GM10847 (cell line): ENCODE measurements around the gene FOLR2.

Experiments used
- POLR2A ChIP-seq: IDR thresholded peaks from 2 replicates; pipeline ENCODE4 v1.6.1; 2011; ENCODE audit not compliant: insufficient read length; ENCODE audit errors: extremely low read depth

FOLR2 gene

DNA sequence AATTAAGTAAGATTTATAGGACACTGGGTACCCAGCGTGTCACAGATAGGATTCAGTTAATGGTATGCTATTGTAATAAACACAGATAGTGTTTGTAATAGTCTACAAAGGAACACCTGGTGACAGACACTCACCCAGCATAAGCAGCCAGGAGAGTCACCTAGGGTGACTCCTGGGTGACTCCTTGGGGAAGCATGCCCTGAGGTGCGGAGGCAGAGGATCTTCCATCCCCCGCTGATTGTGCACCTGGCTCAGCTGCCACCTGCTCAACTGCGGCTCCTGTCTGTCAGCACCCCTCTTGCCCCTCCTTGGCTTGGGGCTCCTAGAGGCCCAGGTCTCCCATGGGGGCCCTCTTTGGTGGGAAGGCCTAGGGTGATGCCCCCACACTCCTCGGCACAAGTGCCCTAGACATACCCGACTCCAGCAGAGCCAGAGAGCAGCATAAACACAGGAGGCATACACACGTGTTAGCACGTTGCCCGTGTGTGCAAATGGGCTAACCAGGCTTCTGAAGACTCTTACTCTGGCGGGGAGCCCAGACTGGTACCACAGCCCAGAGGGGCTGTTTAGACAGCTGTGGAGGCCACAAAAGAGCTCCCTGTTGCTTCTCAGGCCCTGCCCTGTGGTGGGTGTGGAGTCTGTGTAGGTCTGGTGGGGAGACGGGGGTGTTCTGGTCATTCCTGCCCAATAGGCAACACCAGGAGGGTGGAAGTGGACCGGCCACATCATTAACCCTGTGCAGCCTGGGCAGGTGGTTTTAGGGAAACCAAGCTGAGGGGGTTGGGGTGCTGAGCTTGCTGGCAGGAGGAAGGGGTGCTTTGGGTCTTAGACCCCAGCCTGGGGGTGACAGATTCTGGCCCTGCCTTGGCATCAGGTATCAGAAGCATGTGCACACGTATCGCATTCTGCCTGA lies 11.0 kb downstream of the FOLR2 start:
- TF ChIP-seq POLR2A = no peak

DNA sequence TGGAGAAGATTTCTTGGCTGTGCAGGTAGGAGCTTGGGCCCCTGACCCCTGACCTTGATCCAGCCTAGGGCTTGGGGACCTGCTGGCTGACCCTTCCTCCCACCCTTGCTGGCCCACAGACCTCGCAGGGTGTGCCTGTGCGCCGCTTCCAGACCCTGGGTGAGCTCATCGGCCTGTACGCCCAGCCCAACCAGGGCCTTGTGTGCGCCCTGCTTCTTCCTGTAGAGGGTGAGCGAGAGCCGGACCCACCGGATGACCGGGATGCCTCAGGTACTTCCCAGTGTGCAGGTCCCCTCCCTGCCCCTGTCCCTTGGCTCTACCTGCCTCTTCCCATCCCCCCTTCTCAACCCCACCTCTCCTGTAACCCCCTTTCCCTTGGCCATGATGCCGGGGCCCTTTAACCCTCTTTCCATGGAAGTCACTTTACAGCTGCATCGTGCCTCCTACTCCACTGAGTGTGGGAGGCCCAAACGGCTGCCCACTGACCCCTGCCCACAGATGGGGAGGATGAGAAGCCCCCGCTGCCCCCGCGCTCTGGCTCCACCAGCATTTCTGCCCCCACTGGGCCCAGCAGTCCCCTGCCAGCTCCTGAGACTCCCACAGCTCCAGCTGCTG lies 11.7 kb downstream of the FOLR2 start:
- TF ChIP-seq POLR2A = no peak

DNA sequence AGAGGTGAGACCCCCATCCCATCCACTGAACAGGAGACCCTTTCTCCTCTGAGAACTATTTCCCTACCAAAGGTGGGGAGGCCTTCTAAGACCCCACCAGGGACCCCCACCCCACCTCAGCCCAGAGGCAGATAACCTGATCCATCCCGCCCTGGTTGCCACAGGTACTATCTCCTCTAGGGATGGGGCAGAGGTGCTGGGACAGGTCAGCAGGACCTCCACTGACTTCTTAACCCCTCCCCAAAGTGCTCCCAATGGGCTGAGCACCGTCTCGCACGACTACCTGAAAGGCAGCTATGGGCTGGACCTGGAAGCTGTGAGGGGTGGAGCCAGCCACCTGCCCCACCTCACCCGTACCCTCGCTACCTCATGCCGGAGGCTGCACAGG lies 12.2 kb downstream of the FOLR2 start:
- TF ChIP-seq POLR2A = no peak

GRCh38 chr11:72229336-72229924 lies 12.8 kb downstream of the FOLR2 start:
- no peak for TF ChIP-seq POLR2A

DNA sequence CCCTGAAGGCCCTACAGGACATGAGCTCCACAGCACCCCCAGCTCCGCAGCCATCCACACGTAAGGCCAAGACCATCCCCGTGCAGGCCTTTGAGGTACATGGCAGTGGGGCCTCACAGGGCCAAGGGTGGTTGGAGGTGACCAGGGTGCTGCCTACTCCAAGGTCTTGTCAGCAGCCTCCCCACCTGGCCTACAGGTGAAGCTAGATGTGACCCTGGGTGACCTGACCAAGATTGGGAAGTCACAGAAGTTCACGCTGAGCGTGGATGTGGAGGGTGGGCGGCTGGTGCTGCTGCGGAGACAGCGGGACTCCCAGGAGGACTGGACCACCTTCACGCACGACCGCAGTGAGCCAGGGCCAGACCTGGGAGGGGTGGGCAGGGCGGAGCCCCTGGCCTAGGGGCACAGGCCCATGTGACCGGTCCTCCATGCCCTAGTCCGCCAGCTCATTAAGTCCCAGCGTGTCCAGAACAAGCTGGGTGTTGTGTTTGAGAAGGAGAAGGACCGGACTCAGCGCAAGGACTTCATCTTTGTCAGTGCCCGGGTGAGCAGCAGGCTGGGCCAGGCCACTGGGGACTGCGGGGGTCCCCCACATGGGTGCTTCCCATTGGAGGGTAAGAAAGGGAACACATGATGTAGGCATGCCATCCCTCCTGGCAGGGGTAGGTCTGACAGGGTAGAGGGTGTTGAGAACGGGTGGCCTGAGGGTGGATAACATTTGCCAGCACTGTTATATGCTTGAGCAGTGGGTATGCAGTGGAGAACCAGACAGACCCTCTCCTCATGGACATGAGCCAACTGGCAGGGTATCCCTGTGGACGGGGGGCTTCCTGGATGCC lies 13.6 kb downstream of the FOLR2 start:
- TF ChIP-seq POLR2A = no peak

- TF ChIP-seq POLR2A = no peak
Observed at GRCh38 chr11:72230764-72231365, 14.3 kb downstream of the FOLR2 start.

DNA sequence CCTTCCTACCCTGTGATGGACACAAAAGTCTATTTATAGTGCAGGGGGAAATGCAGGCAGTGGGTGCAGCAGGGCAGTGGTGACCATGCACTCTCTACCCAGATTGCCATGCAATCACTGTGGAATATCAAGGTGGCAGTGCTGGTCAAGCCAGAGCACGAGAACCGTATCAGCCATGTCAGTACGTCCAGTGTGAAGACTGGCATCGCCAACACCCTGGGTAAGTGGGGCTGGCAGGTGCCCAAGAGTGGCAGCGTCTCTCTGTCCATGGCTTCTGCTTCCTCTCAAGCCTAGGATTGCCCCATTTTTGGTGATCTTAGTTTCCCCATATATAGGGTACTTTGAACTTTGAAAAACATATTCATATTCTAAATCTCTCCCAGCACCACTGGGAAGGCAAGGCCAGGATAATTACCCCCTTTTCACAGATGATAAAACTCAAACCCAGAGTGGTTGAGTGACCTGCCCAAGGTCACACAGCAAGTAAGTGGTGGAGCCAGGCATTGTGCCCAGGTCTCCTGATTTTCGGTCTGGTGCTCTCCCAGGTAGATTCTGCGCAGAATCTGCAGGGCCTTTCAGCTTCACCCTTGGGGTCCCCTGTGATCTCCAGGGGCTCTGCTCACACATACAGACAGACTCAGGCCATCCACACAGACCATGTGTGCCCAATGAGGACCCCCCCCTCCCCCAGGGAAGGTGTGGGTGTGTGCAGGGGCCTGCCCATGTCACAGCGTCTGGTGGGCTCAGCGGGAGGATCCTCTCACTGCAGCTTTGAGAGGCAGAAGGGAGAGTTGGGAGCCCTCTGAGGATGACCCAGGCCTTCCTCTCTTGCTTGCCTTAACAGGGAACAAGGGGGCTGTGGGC lies 15.0 kb downstream of the FOLR2 start:
- TF ChIP-seq POLR2A = no peak

GRCh38 chr11:72232260-72233055 lies 15.9 kb downstream of the FOLR2 start:
- TF ChIP-seq POLR2A = no peak

- no peak for TF ChIP-seq POLR2A
Observed at GRCh38 chr11:72233056-72233772, 16.6 kb downstream of the FOLR2 start.

- TF ChIP-seq POLR2A = no peak
Observed at GRCh38 chr11:72233773-72234513, 17.3 kb downstream of the FOLR2 start.

- TF ChIP-seq POLR2A = no peak
Observed at GRCh38 chr11:72234514-72234830, 17.9 kb downstream of the FOLR2 start.

DNA sequence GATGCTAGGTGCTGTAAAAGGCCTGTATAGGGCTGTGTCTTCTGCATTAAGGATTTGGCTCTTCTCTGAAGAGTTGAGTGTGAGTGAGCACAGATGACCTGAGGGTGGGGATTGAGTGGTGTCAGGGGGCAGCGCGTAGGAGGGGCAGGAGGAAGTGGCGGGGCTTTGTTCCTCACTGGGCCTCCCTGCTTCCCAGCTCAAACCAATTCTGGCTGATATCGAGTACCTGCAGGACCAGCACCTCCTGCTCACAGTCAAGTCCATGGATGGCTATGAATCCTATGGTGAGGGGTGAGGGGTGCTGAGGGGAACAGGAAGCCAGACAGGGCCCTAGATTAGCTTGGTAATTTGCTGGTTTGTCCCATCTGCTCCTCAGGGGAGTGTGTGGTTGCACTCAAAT lies 18.3 kb downstream of the FOLR2 start:
- no peak for TF ChIP-seq POLR2A
